K562 (cell line): Measurements from ENCODE around the gene ZCCHC14. TPM values are rescaled to one million over a fixed set of nuclear protein-coding genes. Genes with fewer than 3 reads are reported as not detected.
A peak's percentile ranks its signal among the peaks of the same experiment; 100 is the strongest.

Experiments used
- ATAC-seq: fragments of 200-7000 bp; cut with Tn5 transposase; 3 replicates; pipeline ENCODE4 v1.9.1; 2020; ENCODE audit warnings: moderate library complexity
- BruUV-seq: library from RNA; stranded (reverse); fragments of 400-500 nt; replicated peaks from 2 replicates; lab custom pipeline; 2021; lab: Mats Ljungman, UMichigan
- CTCF ChIA-PET: fragments of 300-600 bp; formaldehyde crosslinking; extraction: SDS; loops from one replicate; lab custom pipeline; 2021; ENCODE audit warnings: low intra/inter-chr PET ratio; lab: Yijun Ruan, JAX
- POLR2A ChIA-PET: fragments of 300-600, 350-650 bp; sonication (Branson Sonifier 250); formaldehyde crosslinking; extraction: SDS; loops from one replicate; lab custom pipeline; 2021; ENCODE audit warnings: antibody characterized with exemption, inconsistent platforms; lab: Yijun Ruan, JAX
- DNase-seq, 4 experiments: peaks; one replicate each; pipeline versions ENCODE4 v3.0.0 to v3.0.0-alpha.2; 2011 to 2018; ENCODE audit warnings: low spot score in 3 of 4, mixed read lengths in 3 of 4; ENCODE audit errors: extremely low read depth in 1 of 4
- FAIRE-seq: peaks from 2 replicates; lab custom pipeline; 2011; peaks lifted over from hg19 to GRCh38; lab: Jason Lieb, UNC
- H2AFZ ChIP-seq: 2 replicates; pipeline ENCODE4 v1.6.0; 2011; ENCODE audit warnings: low read depth, low read length, control low read depth, inconsistent platforms
- H3K27ac ChIP-seq: fragments of 200-600 bp; 3 replicates; pipeline ENCODE4 v1.8.0; 2011; ENCODE audit warnings: low read depth, mild to moderate bottlenecking, control low read depth, inconsistent platforms, low read length, moderate library complexity, mixed read lengths; ENCODE audit errors: extremely low read depth
- H3K27me3 ChIP-seq, 2 experiments: fragments of 300-600 bp in 1 of 2; 2 replicates in 1 of 2; 3 replicates in 1 of 2; pipeline versions ENCODE4 v1.6.0 to v1.8.0; 2011; ENCODE audit warnings: inconsistent platforms in 2 of 2, low read length in 2 of 2, mild to moderate bottlenecking in 1 of 2, mixed read lengths in 1 of 2, moderate library complexity in 1 of 2; ENCODE audit not compliant: control insufficient read depth in 2 of 2, insufficient read depth in 2 of 2
- H3K36me3 ChIP-seq: fragments of 300-600 bp; 3 replicates; pipeline ENCODE4 v1.8.0; 2011; ENCODE audit warnings: mild to moderate bottlenecking, low read length, inconsistent platforms; ENCODE audit not compliant: control insufficient read depth, insufficient read depth
- H3K4me1 ChIP-seq, 2 experiments: fragments of 200-600 bp in 1 of 2; replicated peaks in 1 of 2; 2 replicates in 1 of 2; 3 replicates in 1 of 2; pipeline versions ENCODE4 v1.5.1 to v1.8.0; 2011; ENCODE audit warnings: inconsistent platforms in 2 of 2, low read length in 2 of 2, mild to moderate bottlenecking in 1 of 2, mixed read lengths in 1 of 2, moderate library complexity in 1 of 2; ENCODE audit not compliant: control insufficient read depth in 2 of 2, insufficient read depth in 2 of 2
- H3K4me2 ChIP-seq: 2 replicates; pipeline ENCODE4 v1.6.1; 2011; ENCODE audit warnings: low read length, control low read depth, inconsistent platforms, mixed read lengths; ENCODE audit not compliant: insufficient read depth
- H3K4me3 ChIP-seq: fragments of 200-600 bp; sonication (generic), shearing (Covaris generic); 2 replicates; pipeline ENCODE4 v1.5.1; 2016; ENCODE audit warnings: control low read depth, inconsistent platforms
- H3K79me2 ChIP-seq: fragments of 200-600 bp; 3 replicates; pipeline ENCODE4 v1.8.0; 2011; ENCODE audit warnings: low read length, inconsistent platforms; ENCODE audit not compliant: control insufficient read depth, insufficient read depth
- H3K9ac ChIP-seq, 2 experiments: 2 replicates each; pipeline versions ENCODE4 v1.6.0 to v1.6.1; 2011; ENCODE audit warnings: low read depth in 2 of 2, low read length in 2 of 2, control low read depth in 1 of 2, inconsistent platforms in 1 of 2, mild to moderate bottlenecking in 1 of 2, mixed read lengths in 1 of 2; ENCODE audit not compliant: insufficient read depth in 1 of 2
- H3K9me1 ChIP-seq: one replicate; pipeline ENCODE4 v1.6.0; 2011; ENCODE audit warnings: inconsistent platforms, mild to moderate bottlenecking, low read length, moderate library complexity; ENCODE audit not compliant: control insufficient read depth, insufficient read depth
- H3K9me3 ChIP-seq: replicated peaks from 2 replicates; pipeline ENCODE4 v1.5.1; 2011; ENCODE audit warnings: low read depth, low read length, inconsistent platforms; ENCODE audit not compliant: control insufficient read depth, insufficient read depth
- H4K20me1 ChIP-seq: replicated peaks from 2 replicates; pipeline ENCODE4 v1.6.1; 2011; ENCODE audit warnings: low read length, inconsistent platforms, mixed read lengths; ENCODE audit not compliant: control insufficient read depth, insufficient read depth
- MTA2 ChIP-seq: fragments of 450-650 bp; IDR thresholded peaks from 2 replicates; pipeline ENCODE4 v1.6.1; 2016; ENCODE audit warnings: low read depth
- NR2C2 ChIP-seq, 2 experiments: fragments of 200-800 bp in 1 of 2; sonication (Bioruptor generic) in 1 of 2; sonication (generic) in 1 of 2; formaldehyde crosslinking in 1 of 2; IDR thresholded peaks; 2 replicates each; pipeline versions ENCODE4 v1.6.1 to v1.8.0; 2016 to 2022; ENCODE audit warnings: mild to moderate bottlenecking in 1 of 2, missing compliant biosample characterization in 1 of 2, missing genetic modification characterization in 1 of 2, missing genetic modification reagents in 1 of 2
- SRSF1 ChIP-seq: fragments of 200-400 bp; formaldehyde crosslinking; IDR thresholded peaks from 2 replicates; pipeline ENCODE4 v1.6.1; 2017; ENCODE audit warnings: mild to moderate bottlenecking, low read depth, low read length, moderate library complexity
- TAF9B ChIP-seq: fragments of 450-650 bp; IDR thresholded peaks from 2 replicates; pipeline ENCODE4 v1.6.1; 2018; ENCODE audit warnings: mild to moderate bottlenecking; ENCODE audit not compliant: partially characterized antibody
- YY1 ChIP-seq, 3 experiments: IDR thresholded peaks; 2 replicates each; pipeline ENCODE4 v1.6.1; 2011; ENCODE audit warnings: low read length in 2 of 3, mild to moderate bottlenecking in 2 of 3, moderate library complexity in 2 of 3, borderline replicate concordance in 1 of 3, control low read depth in 1 of 3, low read depth in 1 of 3; ENCODE audit not compliant: insufficient read depth in 3 of 3, insufficient replicate concordance in 2 of 3, control insufficient read depth in 1 of 3, insufficient read length in 1 of 3; ENCODE audit errors: extremely low read depth in 1 of 3
- ZNF830 ChIP-seq: fragments of 250-450 bp; sonication (Bioruptor Pico); IDR thresholded peaks from 2 replicates; pipeline ENCODE4 v1.5.0; 2021; ENCODE audit warnings: mild to moderate bottlenecking
- WGBS: fragments of 100-300 bp; shearing (Covaris generic); methylation state at CpG from one replicate; pipeline ENCODE4 v1.1.6; 2016; ENCODE audit warnings: low coverage, mixed read lengths; ENCODE audit not compliant: insufficient coverage; ENCODE audit errors: missing lambda C conversion rate; 5-methylcytosine and 5-hydroxymethylcytosine counted together
- in situ Hi-C: fragments of 300-500 bp; cut with MboI; formaldehyde crosslinking; loops from 4 replicates; pipeline ENCODE4 v1.15.0; 2018; ENCODE audit warnings: inconsistent platforms, mixed read lengths
- intact Hi-C: fragments of 100-400 bp; cut with micrococcal nuclease; formaldehyde crosslinking; loops from 2 replicates; pipeline ENCODE4 v1.14.2; 2022
- polyA plus RNA-seq, 8 experiments: library from polyadenylated mRNA; depleted of rRNA in 4 of 8; stranded (reverse) in 5 of 8; unstranded in 3 of 8; fragments of >200 nt; fragmentation: Nextera tagmentation in 2 of 8; fragmentation: Illumina TruSeq in 1 of 8; extraction: Ambion mirVana in 2 of 8; extraction: Trizol in 1 of 8; gene quantifications; 2 replicates each; pipeline versions ENCODE4 v1.2.1 to v1.2.3, GENCODE V29; 2011 to 2014; ENCODE audit warnings: inconsistent platforms in 1 of 8, missing spikeins in 1 of 8
- total RNA-seq, 7 experiments: library from RNA; depleted of rRNA in 6 of 7; stranded (reverse); fragments of >200 nt in 6 of 7; fragmentation: Illumina TruSeq in 2 of 7; extraction: Trizol in 2 of 7; gene quantifications; 2 replicates each; pipeline versions ENCODE4 v1.2.1 to v1.2.3, GENCODE V29; 2011 to 2021; ENCODE audit warnings: low replicate concordance in 1 of 7
- TF ChIP-seq, protein P1 (sequence below): sonication (generic); formaldehyde crosslinking; IDR thresholded peaks from 2 replicates; pipeline ENCODE4 v1.8.0; 2022; ENCODE audit warnings: mild to moderate bottlenecking, missing genetic modification reagents

Gene ZCCHC14
- total and polyA plus RNA-seq, 9 of the 15 experiments (the other 6 are each of a cell fraction or from before 2014, with no cell fraction given) = 1.5 to 12.4 (median 2.9) TPM

DNA sequence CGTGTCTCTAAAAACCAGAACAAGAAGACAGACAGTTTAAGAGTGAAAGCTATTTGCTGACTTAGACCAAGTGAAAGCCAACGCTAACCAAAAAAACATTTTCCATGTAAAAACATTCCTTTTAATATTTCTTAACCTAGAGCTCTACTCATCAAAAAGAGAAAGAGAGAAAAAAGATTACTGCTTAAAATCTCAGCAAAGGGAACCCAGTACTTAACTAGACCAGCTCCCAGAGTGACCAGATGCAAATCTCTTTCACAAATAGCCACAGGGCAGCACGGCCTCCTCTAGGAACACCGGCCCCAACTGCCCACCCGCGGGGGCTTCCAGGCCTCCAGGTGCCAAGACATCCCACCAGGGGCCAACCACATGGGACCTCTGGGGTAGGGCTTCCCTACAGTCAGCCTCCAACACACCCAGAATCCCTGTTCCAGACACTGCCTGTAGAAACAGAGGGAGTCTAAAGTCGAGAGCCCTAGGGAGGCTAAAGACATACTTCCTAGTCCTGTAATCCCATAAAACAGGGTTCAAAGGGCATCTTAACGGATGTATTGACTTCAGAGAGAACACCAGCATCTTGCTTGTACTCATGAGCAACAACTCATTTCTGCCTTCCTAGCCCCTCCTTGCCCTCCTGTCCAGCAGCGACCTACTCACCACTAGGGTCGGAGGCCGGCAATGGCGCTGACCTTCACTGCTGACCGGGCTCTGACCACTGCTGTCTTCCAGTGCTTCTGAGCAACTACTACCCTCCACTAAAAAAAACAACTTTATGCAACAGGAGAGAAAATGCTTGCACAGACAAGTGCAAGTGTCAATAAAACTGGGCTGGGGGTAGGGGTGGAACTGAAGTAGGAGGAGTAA lies 21.3 kb downstream of the ZCCHC14 start:
- Histone ChIP-seq H3K79me2 (peaks cover 17% of the 10 kb centered on the region; the same call in 2 of the 3 replicates), H3K4me2 (no peak overlapping the region), H3K27ac (no peak overlapping the region), H3K36me3 (no peaks in the 10 kb centered on the region), H3K9me3 (no peaks in the 10 kb centered on the region), H2AFZ (no peak overlapping the region), H3K9me1 (no peaks in the 10 kb centered on the region), H4K20me1 (peaks cover 5% of the 10 kb centered on the region; the same call in 1 of the 2 replicates), H3K4me1 (peaks cover 7 to 10% of the 10 kb centered on the region in 2 experiments), H3K9ac (no peak overlapping the region), H3K27me3 (no peaks in the 10 kb centered on the region), H3K4me3 (no peak overlapping the region)
- no TSS peak for BruUV-seq
- in situ Hi-C loops = no loop called here
- ChIA-PET CTCF (no interaction called here), POLR2A (interaction anchor here (1.2 to 1.9 kb wide), 2 partner anchors 8 to 10 kb away, joined by 3 to 7 read pairs; no protein-coding TSS in a partner anchor)
- intact Hi-C loops = no loop called here
- 55% methylated on average over 12 of the region's 13 CpGs for WGBS
- TF ChIP-seq NR2C2 (CRISPR knock-in tag; IDR thresholded peaks at IDR 0.05) (no peak), NR2C2 (tag; IDR thresholded peaks at IDR 0.05) (peak; percentile 40; the same call in 1 of the 2 replicates), ZNF830 (CRISPR knock-in tag) (no peak), MTA2 (no peak), TAF9B (no peak), YY1 (IDR thresholded peaks at IDR 0.05; ENCODE audit: borderline replicate concordance in 1 of 3, control insufficient read depth in 1 of 3, extremely low read depth in 1 of 3, insufficient read depth in 3 of 3, insufficient read length in 1 of 3, insufficient replicate concordance in 2 of 3, low read depth in 1 of 3, low read length in 2 of 3) (peak in 1 of 3 experiments; percentile 15), SRSF1 (no peak)
- TF ChIP-seq, protein P1, sequence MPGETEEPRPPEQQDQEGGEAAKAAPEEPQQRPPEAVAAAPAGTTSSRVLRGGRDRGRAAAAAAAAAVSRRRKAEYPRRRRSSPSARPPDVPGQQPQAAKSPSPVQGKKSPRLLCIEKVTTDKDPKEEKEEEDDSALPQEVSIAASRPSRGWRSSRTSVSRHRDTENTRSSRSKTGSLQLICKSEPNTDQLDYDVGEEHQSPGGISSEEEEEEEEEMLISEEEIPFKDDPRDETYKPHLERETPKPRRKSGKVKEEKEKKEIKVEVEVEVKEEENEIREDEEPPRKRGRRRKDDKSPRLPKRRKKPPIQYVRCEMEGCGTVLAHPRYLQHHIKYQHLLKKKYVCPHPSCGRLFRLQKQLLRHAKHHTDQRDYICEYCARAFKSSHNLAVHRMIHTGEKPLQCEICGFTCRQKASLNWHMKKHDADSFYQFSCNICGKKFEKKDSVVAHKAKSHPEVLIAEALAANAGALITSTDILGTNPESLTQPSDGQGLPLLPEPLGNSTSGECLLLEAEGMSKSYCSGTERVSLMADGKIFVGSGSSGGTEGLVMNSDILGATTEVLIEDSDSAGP (CRISPR knock-in tag) = no peak
- ATAC-seq (peak; percentile 29; the same call in 2 of the 3 replicates), DNase-seq (no peak), FAIRE-seq (no peak)
